Measurements from ENCODE around the gene TRPT1.

Gene TRPT1

GRCh38 chr11:64243236-64243854 lies 17.4 kb upstream of the TRPT1 start:
- Histone ChIP-seq H3K9me2 (ENCODE audit: low read depth, low read length) (no peaks in the 10 kb centered on the region), H4K20me1 (ENCODE audit: insufficient read depth, low read length) (no peaks in the 10 kb centered on the region), H3K9ac (ENCODE audit: low read length) (no peak overlapping the region; the same call in 1 of the 2 replicates), H3K27me3 (ENCODE audit: insufficient read depth, low read length) (no peaks in the 10 kb centered on the region), H3K9me3 (ENCODE audit: low read length) (no peaks in the 10 kb centered on the region), H3K79me2 (ENCODE audit: insufficient read depth, low read length) (no peaks in the 10 kb centered on the region; the same call in 1 of the 2 replicates), H3K4me1 (ENCODE audit: insufficient read depth, low read length, severe bottlenecking) (peaks cover 70% of the 10 kb centered on the region), H3K27ac (ENCODE audit: low read depth, low read length, poor library complexity, severe bottlenecking) (peak overlapping the region; percentile 73), H3K4me3 (ENCODE audit: low read depth, low read length, poor library complexity, severe bottlenecking) (no peak overlapping the region), H3K4me2 (ENCODE audit: low read length) (no peak overlapping the region), H2AFZ (ENCODE audit: low read length) (no peak overlapping the region), H3K36me3 (ENCODE audit: insufficient read depth, low read length) (peaks cover 30% of the 10 kb centered on the region; the same call in 1 of the 2 replicates), H3F3A (ENCODE audit: insufficient read depth, low read length) (peaks cover 12% of the 10 kb centered on the region; the same call in 1 of the 2 replicates)
- TF ChIP-seq CTCF (IDR thresholded peaks at IDR 0.05; ENCODE audit: low read length) (no peak), EZH2 (IDR thresholded peaks at IDR 0.05; ENCODE audit: borderline replicate concordance, low read length) (no peak)

- peak overlapping the region; percentile 91 for H3K4me2 ChIP-seq (ENCODE audit: low read length)
- no peaks in the 10 kb centered on the region for H3K27me3 ChIP-seq (ENCODE audit: insufficient read depth, low read length)
- peak overlapping the region; percentile 73 for H3K27ac ChIP-seq (ENCODE audit: low read depth, low read length, poor library complexity, severe bottlenecking)
- peaks cover 70% of the 10 kb centered on the region for H3K4me1 ChIP-seq (ENCODE audit: insufficient read depth, low read length, severe bottlenecking)
- no peak overlapping the region for H2AFZ ChIP-seq (ENCODE audit: low read length)
- no peak for TF ChIP-seq CTCF (IDR thresholded peaks at IDR 0.05; ENCODE audit: low read length)
- TF ChIP-seq EZH2 (IDR thresholded peaks at IDR 0.05; ENCODE audit: borderline replicate concordance, low read length) = no peak
- H3K36me3 ChIP-seq (ENCODE audit: insufficient read depth, low read length) = peaks cover 31% of the 10 kb centered on the region; the same call in 1 of the 2 replicates
- no peaks in the 10 kb centered on the region for H3K9me3 ChIP-seq (ENCODE audit: low read length)
- H3K9ac ChIP-seq (ENCODE audit: low read length) = peak overlapping the region; percentile 89
- no peaks in the 10 kb centered on the region for H4K20me1 ChIP-seq (ENCODE audit: insufficient read depth, low read length)
- no peaks in the 10 kb centered on the region; the same call in 1 of the 2 replicates for H3K79me2 ChIP-seq (ENCODE audit: insufficient read depth, low read length)
- H3F3A ChIP-seq (ENCODE audit: insufficient read depth, low read length) = peaks cover 18% of the 10 kb centered on the region; the same call in 1 of the 2 replicates
- peak overlapping the region; percentile 77 for H3K4me3 ChIP-seq (ENCODE audit: low read depth, low read length, poor library complexity, severe bottlenecking)
- no peaks in the 10 kb centered on the region for H3K9me2 ChIP-seq (ENCODE audit: low read depth, low read length)
Observed at GRCh38 chr11:64241491-64242374, 15.7 kb upstream of the TRPT1 start.

GRCh38 chr11:64241241-64241490 lies 15.2 kb upstream of the TRPT1 start:
- H3K27ac ChIP-seq (ENCODE audit: low read depth, low read length, poor library complexity, severe bottlenecking) = peak overlapping the region; percentile 98
- peaks cover 31% of the 10 kb centered on the region; the same call in 1 of the 2 replicates for H3K36me3 ChIP-seq (ENCODE audit: insufficient read depth, low read length)

More at GRCh38 chr11:64241241-64241490, 15.2 kb upstream of the TRPT1 start:
- H3K9ac ChIP-seq (ENCODE audit: low read length) = peak overlapping the region; percentile 93
- no peak overlapping the region for H2AFZ ChIP-seq (ENCODE audit: low read length)
- H3K9me2 ChIP-seq (ENCODE audit: low read depth, low read length) = no peaks in the 10 kb centered on the region
- H3K27me3 ChIP-seq (ENCODE audit: insufficient read depth, low read length) = no peaks in the 10 kb centered on the region
- H3K4me3 ChIP-seq (ENCODE audit: low read depth, low read length, poor library complexity, severe bottlenecking) = peak overlapping the region; percentile 77
- H4K20me1 ChIP-seq (ENCODE audit: insufficient read depth, low read length) = no peaks in the 10 kb centered on the region
- H3F3A ChIP-seq (ENCODE audit: insufficient read depth, low read length) = peaks cover 18% of the 10 kb centered on the region; the same call in 1 of the 2 replicates
- TF ChIP-seq CTCF (IDR thresholded peaks at IDR 0.05; ENCODE audit: low read length) (no peak), EZH2 (IDR thresholded peaks at IDR 0.05; ENCODE audit: borderline replicate concordance, low read length) (no peak)
- no peaks in the 10 kb centered on the region; the same call in 1 of the 2 replicates for H3K79me2 ChIP-seq (ENCODE audit: insufficient read depth, low read length)
- H3K4me1 ChIP-seq (ENCODE audit: insufficient read depth, low read length, severe bottlenecking) = peaks cover 71% of the 10 kb centered on the region
- no peaks in the 10 kb centered on the region for H3K9me3 ChIP-seq (ENCODE audit: low read length)
- peak overlapping the region; percentile 91 for H3K4me2 ChIP-seq (ENCODE audit: low read length)
